Liver (tissue), 3 donors: ENCODE data around the gene HMGN4.

Experiments
- SP1 ChIP-seq: IDR thresholded peaks from 2 replicates; pipeline ENCODE4 v1.6.1; 2018; ENCODE audit warnings: antibody characterized with exemption, mild to moderate bottlenecking
- TF ChIP-seq, protein P1 (sequence below): fragments of 150-350 bp; IDR thresholded peaks from 2 replicates; pipeline ENCODE4 v1.5.1; 2017; ENCODE audit warnings: improper control_type of control experiment, low read depth, low read length; ENCODE audit not compliant: missing input control
- donor health status: healthy.
- donor health status: healthy.

DNA sequence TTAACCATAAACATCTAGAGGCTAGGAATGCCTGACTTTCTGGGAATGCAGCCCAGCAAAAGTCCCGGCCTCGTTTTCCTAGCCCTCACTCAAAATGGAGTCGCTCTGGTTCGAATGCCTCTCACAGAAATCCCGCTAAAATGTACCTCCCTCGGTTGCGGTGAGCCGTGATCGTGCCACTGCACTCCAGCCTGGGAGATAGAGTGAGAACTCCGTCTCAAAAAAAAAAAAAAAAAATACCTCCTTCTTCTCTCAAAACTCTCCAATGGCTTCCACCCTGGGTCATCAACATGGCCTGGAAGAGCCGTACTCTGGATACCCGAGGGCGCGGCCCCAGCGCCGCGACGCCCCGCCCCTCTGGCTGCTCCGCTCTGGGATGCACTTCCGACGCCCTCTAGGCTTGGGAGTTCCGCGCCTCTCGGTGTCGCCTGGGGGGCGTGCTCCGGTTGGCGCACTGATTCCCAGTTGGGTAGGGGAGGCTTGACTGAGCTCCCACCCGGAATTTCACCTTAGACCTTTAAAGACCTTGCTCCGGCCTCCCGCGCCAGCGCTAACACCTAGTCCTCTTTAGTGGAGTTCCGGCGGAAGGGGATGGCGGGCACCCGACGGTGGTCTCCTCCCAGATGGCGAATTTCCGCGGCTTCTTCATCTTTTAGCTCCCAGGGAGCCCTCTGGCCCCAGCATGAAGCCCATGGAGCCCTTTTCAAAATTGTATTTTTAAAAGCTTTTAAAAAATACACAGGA, 12.3 kb downstream of the HMGN4 start:
- TF ChIP-seq, protein P1, sequence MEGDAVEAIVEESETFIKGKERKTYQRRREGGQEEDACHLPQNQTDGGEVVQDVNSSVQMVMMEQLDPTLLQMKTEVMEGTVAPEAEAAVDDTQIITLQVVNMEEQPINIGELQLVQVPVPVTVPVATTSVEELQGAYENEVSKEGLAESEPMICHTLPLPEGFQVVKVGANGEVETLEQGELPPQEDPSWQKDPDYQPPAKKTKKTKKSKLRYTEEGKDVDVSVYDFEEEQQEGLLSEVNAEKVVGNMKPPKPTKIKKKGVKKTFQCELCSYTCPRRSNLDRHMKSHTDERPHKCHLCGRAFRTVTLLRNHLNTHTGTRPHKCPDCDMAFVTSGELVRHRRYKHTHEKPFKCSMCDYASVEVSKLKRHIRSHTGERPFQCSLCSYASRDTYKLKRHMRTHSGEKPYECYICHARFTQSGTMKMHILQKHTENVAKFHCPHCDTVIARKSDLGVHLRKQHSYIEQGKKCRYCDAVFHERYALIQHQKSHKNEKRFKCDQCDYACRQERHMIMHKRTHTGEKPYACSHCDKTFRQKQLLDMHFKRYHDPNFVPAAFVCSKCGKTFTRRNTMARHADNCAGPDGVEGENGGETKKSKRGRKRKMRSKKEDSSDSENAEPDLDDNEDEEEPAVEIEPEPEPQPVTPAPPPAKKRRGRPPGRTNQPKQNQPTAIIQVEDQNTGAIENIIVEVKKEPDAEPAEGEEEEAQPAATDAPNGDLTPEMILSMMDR = no peak
- no peak for TF ChIP-seq SP1
